ENCODE results near the gene PTPRA. TPM values are rescaled to one million over a fixed set of nuclear protein-coding genes. Genes with fewer than 3 reads are reported as not detected.
A peak's percentile ranks its signal among the peaks of the same experiment; 100 is the strongest.

Gene PTPRA
- total RNA-seq, 2 donors from 2014 or later: 36.7 to 42.7 TPM

DNA sequence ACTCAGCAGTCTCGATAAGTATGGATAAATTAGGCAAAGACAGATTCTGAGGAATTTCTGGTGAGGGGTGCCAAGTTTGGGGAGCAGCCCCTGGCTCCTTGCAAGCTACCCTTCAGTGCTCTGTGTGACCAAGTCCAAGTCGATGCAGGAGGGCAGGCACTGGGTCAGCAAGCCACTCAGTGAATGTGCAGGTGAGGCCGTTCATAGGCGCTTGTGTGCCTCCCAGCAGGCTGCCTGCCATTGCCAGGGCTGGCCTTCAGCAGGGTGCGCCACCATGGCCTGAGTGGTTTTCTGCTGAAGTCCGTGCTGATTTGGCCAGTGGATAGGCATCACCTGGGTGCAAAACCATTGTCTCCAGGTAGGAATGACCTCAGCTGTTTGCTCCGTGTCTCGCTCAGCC lies 166.8 kb downstream of the PTPRA start:
- no peak overlapping the region for H3K4me3 ChIP-seq
- H3K9me3 ChIP-seq: no peaks in the 10 kb centered on the region
- DNase-seq (ENCODE audit: low spot score) (no peak), ATAC-seq (ENCODE audit: insufficient number of reproducible peaks, low FRiP score, low read depth) (no peak)
- TF ChIP-seq, protein P1, sequence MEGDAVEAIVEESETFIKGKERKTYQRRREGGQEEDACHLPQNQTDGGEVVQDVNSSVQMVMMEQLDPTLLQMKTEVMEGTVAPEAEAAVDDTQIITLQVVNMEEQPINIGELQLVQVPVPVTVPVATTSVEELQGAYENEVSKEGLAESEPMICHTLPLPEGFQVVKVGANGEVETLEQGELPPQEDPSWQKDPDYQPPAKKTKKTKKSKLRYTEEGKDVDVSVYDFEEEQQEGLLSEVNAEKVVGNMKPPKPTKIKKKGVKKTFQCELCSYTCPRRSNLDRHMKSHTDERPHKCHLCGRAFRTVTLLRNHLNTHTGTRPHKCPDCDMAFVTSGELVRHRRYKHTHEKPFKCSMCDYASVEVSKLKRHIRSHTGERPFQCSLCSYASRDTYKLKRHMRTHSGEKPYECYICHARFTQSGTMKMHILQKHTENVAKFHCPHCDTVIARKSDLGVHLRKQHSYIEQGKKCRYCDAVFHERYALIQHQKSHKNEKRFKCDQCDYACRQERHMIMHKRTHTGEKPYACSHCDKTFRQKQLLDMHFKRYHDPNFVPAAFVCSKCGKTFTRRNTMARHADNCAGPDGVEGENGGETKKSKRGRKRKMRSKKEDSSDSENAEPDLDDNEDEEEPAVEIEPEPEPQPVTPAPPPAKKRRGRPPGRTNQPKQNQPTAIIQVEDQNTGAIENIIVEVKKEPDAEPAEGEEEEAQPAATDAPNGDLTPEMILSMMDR (IDR thresholded peaks at IDR 0.05): no peak
- H3K27ac ChIP-seq: no peak overlapping the region
- H3K36me3 ChIP-seq: peaks cover 38% of the 10 kb centered on the region
- peaks cover 8 to 23% of the 10 kb centered on the region in 2 donors for H3K4me1 ChIP-seq (ENCODE audit: control insufficient read depth in 1 of 2, low read depth in 2 of 2)
- no peaks in the 10 kb centered on the region for H3K27me3 ChIP-seq (replicated peaks; ENCODE audit: insufficient read depth)

DNA sequence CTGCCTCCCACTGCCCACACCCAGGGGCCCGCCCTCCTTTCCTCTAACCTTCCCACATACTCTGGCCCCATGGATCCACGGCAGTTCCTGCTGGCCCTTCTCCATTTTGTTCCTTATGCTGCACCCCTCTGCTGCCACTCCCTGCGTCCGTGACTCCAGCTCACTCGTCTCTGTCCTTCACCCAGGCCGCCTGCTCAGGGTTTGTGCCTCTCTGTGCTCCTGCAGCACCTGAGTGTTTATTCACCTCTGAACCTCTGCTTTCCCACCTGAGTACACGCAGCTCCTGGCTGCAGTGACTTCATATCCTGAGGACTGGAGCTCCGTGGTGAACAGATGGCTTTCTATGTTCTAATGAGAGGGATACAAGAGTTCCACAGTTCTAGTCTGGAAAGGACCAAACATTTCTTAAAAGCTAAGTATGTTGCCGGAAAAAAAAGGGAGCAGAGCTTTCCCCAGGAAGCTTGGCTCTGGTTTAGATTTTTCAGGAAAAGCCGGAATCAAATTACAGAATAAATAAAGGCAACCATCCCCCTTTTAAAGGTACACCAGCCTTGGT lies 168.7 kb downstream of the PTPRA start:
- no peak overlapping the region for H3K4me3 ChIP-seq
- peak overlapping the region; percentile 2 to 51 for H3K27ac ChIP-seq
- H3K36me3 ChIP-seq: peaks cover 20% of the 10 kb centered on the region
- TF ChIP-seq, protein P1 (IDR thresholded peaks at IDR 0.05): no peak
- H3K9me3 ChIP-seq: no peaks in the 10 kb centered on the region
- peaks cover 13 to 30% of the 10 kb centered on the region in 2 donors for H3K4me1 ChIP-seq (ENCODE audit: control insufficient read depth in 1 of 2, low read depth in 2 of 2)
- no peak for ATAC-seq (ENCODE audit: insufficient number of reproducible peaks, low FRiP score, low read depth)
- no peaks in the 10 kb centered on the region for H3K27me3 ChIP-seq (replicated peaks; ENCODE audit: insufficient read depth)
- no peak for DNase-seq (ENCODE audit: low spot score)

DNA sequence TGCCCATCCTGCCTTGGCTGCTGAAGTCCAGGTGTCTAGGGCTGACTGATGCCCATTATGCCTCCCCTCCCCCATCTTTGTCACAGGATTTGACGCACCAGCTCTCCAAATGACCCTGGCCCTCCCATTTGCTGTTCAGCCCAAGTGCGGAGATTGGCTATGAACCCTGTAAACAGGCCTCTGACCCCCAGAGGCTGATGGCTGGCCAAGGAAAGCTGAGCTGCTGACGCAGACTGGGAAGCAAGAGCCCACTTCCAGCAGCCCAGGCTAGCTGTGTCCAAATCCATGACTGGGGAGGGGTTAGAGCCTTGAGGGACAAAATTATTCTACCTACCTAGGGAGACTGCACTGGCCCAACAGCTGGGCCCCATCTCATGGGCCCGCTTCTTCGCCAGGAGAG lies 169.3 kb downstream of the PTPRA start:
- Histone ChIP-seq H3K36me3 (peaks cover 14% of the 10 kb centered on the region), H3K9me3 (no peaks in the 10 kb centered on the region), H3K4me1 (ENCODE audit: control insufficient read depth in 1 of 2, low read depth in 2 of 2) (peaks cover 19 to 37% of the 10 kb centered on the region in 2 donors), H3K27me3 (replicated peaks; ENCODE audit: insufficient read depth) (no peaks in the 10 kb centered on the region), H3K27ac (peak overlapping the region; percentile 2 to 51), H3K4me3 (no peak overlapping the region)
- DNase-seq (ENCODE audit: low spot score) (no peak), ATAC-seq (ENCODE audit: insufficient number of reproducible peaks, low FRiP score, low read depth) (peak; percentile 20)
- TF ChIP-seq, protein P1 (IDR thresholded peaks at IDR 0.05): no peak

DNA sequence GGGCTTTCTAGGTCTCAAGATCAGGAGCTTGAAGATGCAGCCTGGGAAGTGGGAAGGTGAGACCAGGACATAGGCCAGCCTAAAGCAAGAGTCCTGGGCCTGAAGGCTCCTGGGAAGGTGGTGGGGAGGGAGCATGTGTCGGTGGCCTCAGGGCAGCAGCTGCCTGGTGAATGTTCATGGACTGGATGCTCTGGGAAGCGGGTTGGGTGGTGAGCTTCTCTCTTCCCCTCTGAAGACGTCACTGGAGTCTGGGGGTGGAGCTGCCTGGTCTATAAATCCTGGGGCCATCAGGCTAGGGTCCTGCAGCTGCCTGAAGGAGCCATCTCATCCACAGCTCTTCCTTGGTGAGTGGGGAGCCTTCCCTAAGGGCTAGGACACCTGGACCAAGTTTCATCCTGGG lies 170.0 kb downstream of the PTPRA start, which contains the start of gene GNRH2:
GNRH2 (plus strand) TSS at position 301 of the 400 bp plus-strand sequence. CDS start 793 bp downstream, outside the sequence.
- no peak within 1 kb of the TSS for H3K4me3 ChIP-seq
- ATAC-seq (ENCODE audit: insufficient number of reproducible peaks, low FRiP score, low read depth) (no peak), DNase-seq (ENCODE audit: low spot score) (no peak)
- H3K36me3 ChIP-seq: peaks cover 20% of the 10 kb centered on the region
- H3K9me3 ChIP-seq: no peaks in the 10 kb centered on the region
- TF ChIP-seq, protein P1 (IDR thresholded peaks at IDR 0.05): no peak
- H3K4me1 ChIP-seq (ENCODE audit: control insufficient read depth in 1 of 2, low read depth in 2 of 2): peaks cover 19 to 38% of the 10 kb centered on the region in 2 donors
- peak within 1 kb of the TSS; percentile 2 to 51 for H3K27ac ChIP-seq
- no peaks in the 10 kb centered on the region for H3K27me3 ChIP-seq (replicated peaks; ENCODE audit: insufficient read depth)

DNA sequence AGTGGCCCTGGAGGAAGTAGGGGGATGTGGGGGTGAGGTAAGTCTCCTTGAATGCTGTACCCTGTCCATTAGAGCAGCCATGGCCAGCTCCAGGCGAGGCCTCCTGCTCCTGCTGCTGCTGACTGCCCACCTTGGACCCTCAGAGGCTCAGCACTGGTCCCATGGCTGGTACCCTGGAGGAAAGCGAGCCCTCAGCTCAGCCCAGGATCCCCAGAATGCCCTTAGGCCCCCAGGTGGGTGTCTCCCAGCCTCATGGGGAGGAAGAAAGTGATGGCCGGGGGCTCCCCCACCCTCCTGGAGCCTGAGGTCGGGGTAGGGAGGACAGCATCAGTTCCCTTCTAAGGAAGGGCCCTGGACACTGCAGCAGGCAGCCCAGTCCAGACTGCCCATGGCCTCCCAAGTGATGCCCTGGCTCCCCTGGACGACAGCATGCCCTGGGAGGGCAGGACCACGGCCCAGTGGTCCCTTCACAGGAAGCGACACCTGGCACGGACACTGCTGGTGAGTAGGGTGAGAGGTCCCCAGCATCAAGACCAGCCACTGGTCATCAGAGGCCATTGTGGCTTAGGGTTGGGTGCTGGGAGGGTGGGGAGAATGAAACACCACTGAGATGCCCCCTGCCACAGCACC lies 171.2 kb downstream of the PTPRA start:
- DNase-seq (ENCODE audit: low spot score) (no peak), ATAC-seq (ENCODE audit: insufficient number of reproducible peaks, low FRiP score, low read depth) (no peak)
- H3K36me3 ChIP-seq: peaks cover 22% of the 10 kb centered on the region
- H3K4me1 ChIP-seq (ENCODE audit: control insufficient read depth in 1 of 2, low read depth in 2 of 2): peaks cover 19 to 38% of the 10 kb centered on the region in 2 donors
- H3K27ac ChIP-seq: no peak overlapping the region
- H3K4me3 ChIP-seq: no peak overlapping the region
- TF ChIP-seq, protein P1 (IDR thresholded peaks at IDR 0.05): no peak
- H3K9me3 ChIP-seq: no peaks in the 10 kb centered on the region
- no peaks in the 10 kb centered on the region for H3K27me3 ChIP-seq (replicated peaks; ENCODE audit: insufficient read depth)

Data from thoracic aorta (tissue), 2 donors.